Astrocyte (in vitro differentiated cells and primary cell): Measurements from ENCODE around the gene RAB11FIP3.

ENCODE experiments used
- CTCF ChIP-seq: IDR thresholded peaks from 2 replicates; pipeline ENCODE4 v1.5.1; 2011; ENCODE audit warnings: low read depth, mild to moderate bottlenecking, inconsistent platforms, low read length, moderate library complexity; ENCODE audit not compliant: insufficient read depth
- EZH2 ChIP-seq: IDR thresholded peaks from 2 replicates; pipeline ENCODE4 v1.6.1; 2012; ENCODE audit warnings: mild to moderate bottlenecking, low read length, inconsistent platforms; ENCODE audit not compliant: insufficient read depth

- TF ChIP-seq EZH2, result no peak
- TF ChIP-seq CTCF, result no peak
These were observed 90.9 kb downstream of the RAB11FIP3 start for GRCh38 chr16:516301-516700.
